ENCODE measurements around the gene ZFP90.

ZFP90 gene

GRCh38 chr16:68563631-68564381 is 24.7 kb downstream of the ZFP90 start:
- Histone ChIP-seq H3K79me1 (ENCODE audit: low read depth, low read length) (no peaks in the 10 kb centered on the region), H2AFZ (ENCODE audit: low read length) (no peak overlapping the region)

GRCh38 chr16:68564382-68564985 is 25.4 kb downstream of the ZFP90 start:
- Histone ChIP-seq H3K4ac (ENCODE audit: low read length) (no peak overlapping the region), H4K91ac (ENCODE audit: low read depth, low read length, poor library complexity) (no peak overlapping the region), H3K23ac (ENCODE audit: low read depth, low read length, poor library complexity) (no peak overlapping the region), H2BK15ac (ENCODE audit: low read length) (no peak overlapping the region), H3K27ac (replicated peaks; ENCODE audit: low read length) (no peak overlapping the region), H3K14ac (ENCODE audit: low read length) (no peak overlapping the region), H3K4me1 (ENCODE audit: control insufficient read depth in 2 of 2, insufficient read depth in 1 of 2, low read depth in 1 of 2, low read length in 2 of 2) (no peaks in the 10 kb centered on the region), H3K4me3 (ENCODE audit: low read length in 2 of 2) (no peak overlapping the region), H3K9ac (ENCODE audit: low read depth, low read length, poor library complexity) (no peak overlapping the region), H4K8ac (ENCODE audit: low read depth, low read length) (no peak overlapping the region), H2AFZ (ENCODE audit: low read length) (no peak overlapping the region), H2AK5ac (ENCODE audit: low read depth, low read length) (no peak overlapping the region), H2BK5ac (ENCODE audit: low read length) (no peak overlapping the region), H2BK120ac (ENCODE audit: low read depth, low read length) (no peak overlapping the region), H3K4me2 (ENCODE audit: insufficient read depth, low read length, poor library complexity, severe bottlenecking) (no peak overlapping the region), H3K18ac (ENCODE audit: low read length) (no peak overlapping the region), H3K27me3 (ENCODE audit: control insufficient read depth in 3 of 3, insufficient read depth in 3 of 3, low read depth in 1 of 3, low read length in 3 of 3) (no peaks in the 10 kb centered on the region), H3K36me3 (replicated peaks in 1 of 2; ENCODE audit: control insufficient read depth in 2 of 2, insufficient read depth in 2 of 2, low read length in 2 of 2) (peaks cover 31 to 58% of the 10 kb centered on the region in 2 donors), H3K9me3 (replicated peaks in 1 of 2; ENCODE audit: control insufficient read depth in 2 of 2, insufficient read depth in 1 of 2, low read depth in 1 of 2, low read length in 2 of 2) (peaks cover 58 to 94% of the 10 kb centered on the region in 2 donors), H3K79me1 (ENCODE audit: low read depth, low read length) (no peaks in the 10 kb centered on the region), H2BK12ac (ENCODE audit: low read length) (no peak overlapping the region)
- no peak for DNase-seq (ENCODE audit: low spot score)
- WGBS, 2 donors (ENCODE audit: extremely low coverage in 2 of 2, insufficient read length in 2 of 2, insufficient replicate concordance in 1 of 2): no CpG with 5 or more reads among the region's 9 CpGs

More at GRCh38 chr16:68563631-68564381, 24.7 kb downstream of the ZFP90 start:
- Histone ChIP-seq H3K4me3 (ENCODE audit: low read length in 2 of 2) (peak overlapping the region in 1 of 2 donors; percentile 44), H2BK15ac (ENCODE audit: low read length) (no peak overlapping the region), H3K27me3 (ENCODE audit: control insufficient read depth in 3 of 3, insufficient read depth in 3 of 3, low read depth in 1 of 3, low read length in 3 of 3) (no peaks in the 10 kb centered on the region), H3K4me1 (ENCODE audit: control insufficient read depth in 2 of 2, insufficient read depth in 1 of 2, low read depth in 1 of 2, low read length in 2 of 2) (no peaks in the 10 kb centered on the region), H2BK12ac (ENCODE audit: low read length) (no peak overlapping the region), H4K8ac (ENCODE audit: low read depth, low read length) (no peak overlapping the region), H3K9me3 (replicated peaks in 1 of 2; ENCODE audit: control insufficient read depth in 2 of 2, insufficient read depth in 1 of 2, low read depth in 1 of 2, low read length in 2 of 2) (peaks cover 58 to 97% of the 10 kb centered on the region in 2 donors), H3K36me3 (replicated peaks in 1 of 2; ENCODE audit: control insufficient read depth in 2 of 2, insufficient read depth in 2 of 2, low read length in 2 of 2) (peaks cover 35 to 65% of the 10 kb centered on the region in 2 donors), H3K23ac (ENCODE audit: low read depth, low read length, poor library complexity) (no peak overlapping the region), H3K14ac (ENCODE audit: low read length) (no peak overlapping the region), H2AK5ac (ENCODE audit: low read depth, low read length) (no peak overlapping the region), H3K27ac (replicated peaks; ENCODE audit: low read length) (no peak overlapping the region), H3K9ac (ENCODE audit: low read depth, low read length, poor library complexity) (no peak overlapping the region), H2BK120ac (ENCODE audit: low read depth, low read length) (no peak overlapping the region), H3K4ac (ENCODE audit: low read length) (no peak overlapping the region), H3K18ac (ENCODE audit: low read length) (no peak overlapping the region), H3K4me2 (ENCODE audit: insufficient read depth, low read length, poor library complexity, severe bottlenecking) (no peak overlapping the region), H4K91ac (ENCODE audit: low read depth, low read length, poor library complexity) (no peak overlapping the region), H2BK5ac (ENCODE audit: low read length) (no peak overlapping the region)
- no peak for DNase-seq (ENCODE audit: low spot score)
- WGBS, 2 donors (ENCODE audit: extremely low coverage in 2 of 2, insufficient read length in 2 of 2, insufficient replicate concordance in 1 of 2): no CpG with 5 or more reads among the region's 7 CpGs

GRCh38 chr16:68574479-68574878 is 35.4 kb downstream of the ZFP90 start:
- Histone ChIP-seq H3K79me1 (ENCODE audit: low read depth, low read length) (no peaks in the 10 kb centered on the region), H3K4me2 (ENCODE audit: insufficient read depth, low read length, poor library complexity, severe bottlenecking) (no peak overlapping the region), H4K91ac (ENCODE audit: low read depth, low read length, poor library complexity) (no peak overlapping the region), H3K27ac (replicated peaks; ENCODE audit: low read length) (no peak overlapping the region), H2AK5ac (ENCODE audit: low read depth, low read length) (no peak overlapping the region), H2BK5ac (ENCODE audit: low read length) (no peak overlapping the region), H2BK120ac (ENCODE audit: low read depth, low read length) (no peak overlapping the region), H3K9me3 (replicated peaks in 1 of 2; ENCODE audit: control insufficient read depth in 2 of 2, insufficient read depth in 1 of 2, low read depth in 1 of 2, low read length in 2 of 2) (peaks cover 31 to 62% of the 10 kb centered on the region in 2 donors), H3K27me3 (ENCODE audit: control insufficient read depth in 3 of 3, insufficient read depth in 3 of 3, low read depth in 1 of 3, low read length in 3 of 3) (peaks cover 0 to 3% (median 0%) of the 10 kb centered on the region in 3 experiments), H2BK12ac (ENCODE audit: low read length) (no peak overlapping the region), H2BK15ac (ENCODE audit: low read length) (no peak overlapping the region), H3K18ac (ENCODE audit: low read length) (no peak overlapping the region), H3K4me3 (ENCODE audit: low read length in 2 of 2) (no peak overlapping the region), H3K14ac (ENCODE audit: low read length) (no peak overlapping the region), H3K23ac (ENCODE audit: low read depth, low read length, poor library complexity) (no peak overlapping the region), H3K36me3 (replicated peaks in 1 of 2; ENCODE audit: control insufficient read depth in 2 of 2, insufficient read depth in 2 of 2, low read length in 2 of 2) (peaks cover 0 to 9% of the 10 kb centered on the region in 2 donors), H3K4ac (ENCODE audit: low read length) (no peak overlapping the region), H3K9ac (ENCODE audit: low read depth, low read length, poor library complexity) (no peak overlapping the region), H3K4me1 (ENCODE audit: control insufficient read depth in 2 of 2, insufficient read depth in 1 of 2, low read depth in 1 of 2, low read length in 2 of 2) (no peaks in the 10 kb centered on the region), H2AFZ (ENCODE audit: low read length) (no peak overlapping the region), H4K8ac (ENCODE audit: low read depth, low read length) (no peak overlapping the region)
- DNase-seq (ENCODE audit: low spot score): no peak
- no CpG with 5 or more reads among the region's 3 CpGs for WGBS, 2 donors (ENCODE audit: extremely low coverage in 2 of 2, insufficient read length in 2 of 2, insufficient replicate concordance in 1 of 2)

GRCh38 chr16:68575082-68575481 is 36.0 kb downstream of the ZFP90 start:
- peaks cover 0 to 9% of the 10 kb centered on the region in 2 donors for H3K36me3 ChIP-seq (replicated peaks in 1 of 2; ENCODE audit: control insufficient read depth in 2 of 2, insufficient read depth in 2 of 2, low read length in 2 of 2)
- H3K4ac ChIP-seq (ENCODE audit: low read length): no peak overlapping the region
- H3K4me3 ChIP-seq (ENCODE audit: low read length in 2 of 2): peak overlapping the region in 1 of 2 donors; percentile 31
- DNase-seq (ENCODE audit: low spot score): no peak
- peaks cover 0 to 3% (median 0%) of the 10 kb centered on the region in 3 experiments for H3K27me3 ChIP-seq (ENCODE audit: control insufficient read depth in 3 of 3, insufficient read depth in 3 of 3, low read depth in 1 of 3, low read length in 3 of 3)
- H2BK15ac ChIP-seq (ENCODE audit: low read length): no peak overlapping the region
- H3K23ac ChIP-seq (ENCODE audit: low read depth, low read length, poor library complexity): no peak overlapping the region
- H3K27ac ChIP-seq (replicated peaks; ENCODE audit: low read length): no peak overlapping the region
- H3K79me1 ChIP-seq (ENCODE audit: low read depth, low read length): no peaks in the 10 kb centered on the region
- no CpG with 5 or more reads among the region's 3 CpGs for WGBS, 2 donors (ENCODE audit: extremely low coverage in 2 of 2, insufficient read length in 2 of 2, insufficient replicate concordance in 1 of 2)
- no peak overlapping the region for H2BK12ac ChIP-seq (ENCODE audit: low read length)
- no peak overlapping the region for H3K9ac ChIP-seq (ENCODE audit: low read depth, low read length, poor library complexity)
- H2AFZ ChIP-seq (ENCODE audit: low read length): no peak overlapping the region
- no peak overlapping the region for H2BK120ac ChIP-seq (ENCODE audit: low read depth, low read length)
- H3K9me3 ChIP-seq (replicated peaks in 1 of 2; ENCODE audit: control insufficient read depth in 2 of 2, insufficient read depth in 1 of 2, low read depth in 1 of 2, low read length in 2 of 2): peaks cover 30 to 56% of the 10 kb centered on the region in 2 donors
- H2BK5ac ChIP-seq (ENCODE audit: low read length): no peak overlapping the region
- no peak overlapping the region for H4K8ac ChIP-seq (ENCODE audit: low read depth, low read length)
- no peaks in the 10 kb centered on the region for H3K4me1 ChIP-seq (ENCODE audit: control insufficient read depth in 2 of 2, insufficient read depth in 1 of 2, low read depth in 1 of 2, low read length in 2 of 2)
- H3K4me2 ChIP-seq (ENCODE audit: insufficient read depth, low read length, poor library complexity, severe bottlenecking): no peak overlapping the region
- H3K18ac ChIP-seq (ENCODE audit: low read length): no peak overlapping the region
- H3K14ac ChIP-seq (ENCODE audit: low read length): no peak overlapping the region
- no peak overlapping the region for H2AK5ac ChIP-seq (ENCODE audit: low read depth, low read length)
- no peak overlapping the region for H4K91ac ChIP-seq (ENCODE audit: low read depth, low read length, poor library complexity)

Measured in neuronal stem cell (in vitro differentiated cells).